Aorta (tissue), 5 donors: Measurements from ENCODE around the gene PGM2L1. TPM values are rescaled to one million over a fixed set of nuclear protein-coding genes. Genes with fewer than 3 reads are reported as not detected.

Source experiments
- ATAC-seq: fragments of 200-7000 bp; cut with Tn5 transposase; one replicate; pipeline ENCODE4 v1.9.1; 2022; ENCODE audit warnings: moderate library complexity; ENCODE audit not compliant: low FRiP score
- DNase-seq, 2 donors: peaks; one replicate each; pipeline ENCODE4 v3.0.0-alpha.2; 2020
- H3K27ac ChIP-seq, 2 donors: one replicate each; pipeline ENCODE4 v1.5.1; 2013; ENCODE audit warnings: low read length in 2 of 2, mild to moderate bottlenecking in 2 of 2, moderate library complexity in 2 of 2, control low read depth in 1 of 2, inconsistent platforms in 1 of 2, low read depth in 1 of 2
- H3K27me3 ChIP-seq, 2 donors: one replicate each; pipeline ENCODE4 v1.6.1; 2013; ENCODE audit warnings: control low read depth in 1 of 2, low read length in 1 of 2, mild to moderate bottlenecking in 1 of 2, moderate library complexity in 1 of 2; ENCODE audit not compliant: insufficient read depth in 2 of 2, control insufficient read depth in 1 of 2
- H3K36me3 ChIP-seq, 2 donors: one replicate each; pipeline ENCODE4 v1.6.1; 2013; ENCODE audit warnings: control low read depth in 1 of 2, low read length in 1 of 2, mild to moderate bottlenecking in 1 of 2; ENCODE audit not compliant: insufficient read depth in 2 of 2, control insufficient read depth in 1 of 2
- H3K4me1 ChIP-seq, 2 donors: one replicate each; pipeline ENCODE4 v1.6.1; 2013; ENCODE audit warnings: low read length in 2 of 2, control low read depth in 1 of 2, mild to moderate bottlenecking in 1 of 2, moderate library complexity in 1 of 2; ENCODE audit not compliant: insufficient read depth in 2 of 2, control insufficient read depth in 1 of 2
- H3K4me3 ChIP-seq, 2 donors: one replicate each; pipeline ENCODE4 v1.5.1; 2013; ENCODE audit warnings: low read length in 2 of 2, control low read depth in 1 of 2, mild to moderate bottlenecking in 1 of 2
- H3K9me3 ChIP-seq: one replicate; pipeline ENCODE4 v1.6.1; 2013; ENCODE audit warnings: mild to moderate bottlenecking, low read length; ENCODE audit not compliant: control insufficient read depth
- WGBS, 2 donors: extraction: QIAGEN DNeasy Blood & Tissue Kit; methylation state at CpG; one replicate each; pipeline ENCODE4 v1.1.7; 2013; 5-methylcytosine and 5-hydroxymethylcytosine counted together
- intact Hi-C, 2 donors: fragments of 100-400 bp; cut with DNase I; formaldehyde crosslinking; loops; one replicate each; pipeline versions ENCODE4 v1.14.2 to v1.15.0; 2022
- polyA plus RNA-seq, 2 donors: library from polyadenylated mRNA; stranded (reverse); fragments of 200-250 nt; gene quantifications; one replicate each; pipeline ENCODE4 v1.2.3, GENCODE V29; 2013
- total RNA-seq, 2 donors: library from RNA; stranded (reverse); fragmentation: NEBNext Ultra II Directional; extraction: Animal tissue kit (Norgen Biotek cat#: 25700); gene quantifications; one replicate each; pipeline ENCODE4 v1.2.1, GENCODE V29; 2021
- donor health status: healthy with polysubstance abuse.
- donor health status: Bipolar disorder and iron deficiency.
- donor health status: DM: no; HTN: no; CAD: no.
- donor health status: DM: no; HTN: no; CAD: no.
- donor health status: DM: yes; HTN: yes; CAD: no.

The PGM2L1 gene
- total and polyA plus RNA-seq, 4 donors: 2.9 to 18.8 (median 10.6) TPM

DNA sequence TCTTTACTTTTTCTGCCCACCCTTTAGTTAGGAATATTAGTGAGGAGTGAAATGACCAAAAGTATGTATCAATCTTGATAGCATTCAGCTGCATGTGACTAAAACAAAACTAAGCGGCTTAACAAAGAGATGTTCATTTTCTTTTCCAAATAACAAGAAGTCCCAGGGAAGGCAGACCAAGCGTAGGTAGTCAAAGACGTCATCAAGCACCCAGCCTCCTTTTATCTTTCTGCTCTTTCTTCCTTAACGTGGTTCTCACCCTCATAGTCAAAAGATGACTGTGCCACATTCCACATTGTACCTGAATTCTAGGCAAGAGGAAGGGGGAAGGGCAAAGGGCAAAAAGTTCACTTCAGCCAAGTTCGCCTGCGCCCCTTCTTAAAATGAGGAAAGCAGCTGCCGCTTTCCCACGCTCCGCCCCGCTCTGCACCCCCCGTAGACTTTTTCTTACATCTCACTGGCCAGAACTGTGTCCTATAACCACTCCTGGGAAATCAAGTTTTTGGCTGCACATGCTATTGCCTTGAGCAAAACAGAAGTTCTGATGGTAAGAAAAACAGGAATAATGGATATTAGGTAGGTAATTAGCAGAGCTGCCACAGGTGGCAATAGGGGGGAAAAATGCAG, 14.6 kb upstream of the PGM2L1 start:
- H3K27ac ChIP-seq: no peak overlapping the region
- WGBS, 2 donors: 70 to 71% methylated on average over 11 of the region's 11 CpGs
- no peak overlapping the region for H3K4me3 ChIP-seq
- peaks cover 0 to 3% of the 10 kb centered on the region in 2 donors for H3K4me1 ChIP-seq
- H3K36me3 ChIP-seq: no peaks in the 10 kb centered on the region
- no peak for ATAC-seq
- no peaks in the 10 kb centered on the region for H3K9me3 ChIP-seq
- no peaks in the 10 kb centered on the region for H3K27me3 ChIP-seq
- intact Hi-C loops: no loop called here
- DNase-seq: no peak

GRCh38 chr11:74412321-74412720, 14.1 kb upstream of the PGM2L1 start:
- Histone ChIP-seq H3K27ac (no peak overlapping the region), H3K4me1 (no peaks in the 10 kb centered on the region), H3K36me3 (no peaks in the 10 kb centered on the region), H3K9me3 (no peaks in the 10 kb centered on the region), H3K4me3 (no peak overlapping the region), H3K27me3 (no peaks in the 10 kb centered on the region)
- WGBS, 2 donors: 62 to 68% methylated on average over 2 of the region's 2 CpGs
- DNase-seq (no peak), ATAC-seq (no peak)
- intact Hi-C loops: no loop called here

GRCh38 chr11:74409633-74410032, 11.4 kb upstream of the PGM2L1 start:
- H3K27ac ChIP-seq: no peak overlapping the region
- no peaks in the 10 kb centered on the region for H3K9me3 ChIP-seq
- ATAC-seq: no peak
- H3K36me3 ChIP-seq: no peaks in the 10 kb centered on the region
- 99% methylated on average over 2 of the region's 2 CpGs for WGBS, 2 donors
- no peaks in the 10 kb centered on the region for H3K27me3 ChIP-seq
- intact Hi-C loops: no loop called here
- no peaks in the 10 kb centered on the region for H3K4me1 ChIP-seq
- DNase-seq: no peak
- no peak overlapping the region for H3K4me3 ChIP-seq

GRCh38 chr11:74403607-74404321, 5.5 kb upstream of the PGM2L1 start:
- Histone ChIP-seq H3K27ac (no peak overlapping the region), H3K9me3 (no peaks in the 10 kb centered on the region), H3K27me3 (no peaks in the 10 kb centered on the region), H3K36me3 (no peaks in the 10 kb centered on the region), H3K4me3 (no peak overlapping the region), H3K4me1 (peaks cover 0 to 1% of the 10 kb centered on the region in 2 donors)
- 84 to 86% methylated on average over 4 of the region's 4 CpGs for WGBS, 2 donors
- DNase-seq: no peak
- ATAC-seq: no peak
- intact Hi-C loops: no loop called here

GRCh38 chr11:74400606-74401005, 2.4 kb upstream of the PGM2L1 start:
- DNase-seq (no peak), ATAC-seq (no peak)
- Histone ChIP-seq H3K27me3 (no peaks in the 10 kb centered on the region), H3K36me3 (no peaks in the 10 kb centered on the region), H3K4me1 (peaks cover 1 to 2% of the 10 kb centered on the region in 2 donors), H3K27ac (no peak overlapping the region), H3K4me3 (no peak overlapping the region), H3K9me3 (no peaks in the 10 kb centered on the region)
- WGBS, 2 donors: 48 to 52% methylated on average over 2 of the region's 2 CpGs
- intact Hi-C loops: no loop called here

GRCh38 chr11:74397501-74398243, 561 bp downstream of the PGM2L1 start:
- Histone ChIP-seq H3K36me3 (no peaks in the 10 kb centered on the region), H3K27ac (peak overlapping the region in 1 of 2 donors; percentile 53), H3K27me3 (no peaks in the 10 kb centered on the region), H3K9me3 (no peaks in the 10 kb centered on the region), H3K4me3 (peak overlapping the region; percentile 92 to 94), H3K4me1 (peaks cover 2 to 5% of the 10 kb centered on the region in 2 donors)
- DNase-seq (peak; percentile 57 to 80), ATAC-seq (peak; percentile 34)
- intact Hi-C loops: loop anchor here in 1 of 2 donors (5.0 kb wide), 2 partner anchors 45 to 80 kb away; no protein-coding TSS in a partner anchor
- WGBS, 2 donors: 1% methylated on average over 31 to 35 of the region's 35 CpGs

DNA sequence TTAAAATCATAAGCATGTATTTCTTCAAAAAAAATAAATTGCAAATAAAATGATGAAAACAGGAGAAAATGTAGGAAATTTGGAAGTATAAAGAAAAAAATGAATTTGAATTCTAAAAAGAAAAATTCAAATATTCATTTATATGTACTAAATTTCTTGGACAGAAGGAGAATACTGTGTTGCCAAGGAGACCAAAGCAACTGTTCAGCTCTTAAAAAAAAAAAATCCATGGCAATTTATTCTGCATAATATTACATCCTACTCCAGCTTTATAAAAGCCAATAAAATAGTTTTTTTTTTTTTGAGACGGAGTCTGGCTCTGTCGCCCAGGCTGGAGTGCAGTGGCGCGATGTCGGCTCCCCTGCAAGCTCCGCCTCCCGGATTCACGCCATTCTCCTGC, 6.0 kb downstream of the PGM2L1 start:
- WGBS, 2 donors: 93 to 96% methylated on average over 8 of the region's 8 CpGs
- no peak overlapping the region for H3K4me3 ChIP-seq
- intact Hi-C loops: loop anchor here in 1 of 2 donors (5.0 kb wide), 1 partner anchor 135 kb away; no protein-coding TSS in a partner anchor

DNA sequence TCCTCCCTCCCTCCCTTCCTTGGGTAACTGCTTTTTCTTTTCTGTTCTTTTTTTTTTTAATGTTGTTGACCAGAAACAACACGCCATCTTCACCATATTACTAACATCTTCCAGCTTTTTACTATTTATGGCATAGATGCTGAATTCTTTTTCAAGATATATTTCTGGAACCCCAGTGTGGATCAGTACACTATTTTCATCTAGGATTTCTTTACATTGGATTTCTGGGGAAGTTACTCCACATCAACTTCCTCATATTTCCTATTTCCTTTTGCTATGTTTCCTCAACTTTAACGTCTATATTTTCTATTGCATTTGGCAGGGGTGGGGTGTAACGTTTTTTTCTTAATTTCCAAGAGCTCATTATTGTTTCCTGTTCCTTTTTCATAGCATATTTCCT, 7.0 kb downstream of the PGM2L1 start:
- intact Hi-C loops: loop anchor here in 1 of 2 donors (5.0 kb wide), 1 partner anchor 134 kb away; no protein-coding TSS in a partner anchor
- Histone ChIP-seq H3K4me1 (peaks cover 2% of the 10 kb centered on the region in 2 donors), H3K9me3 (no peaks in the 10 kb centered on the region), H3K27me3 (no peaks in the 10 kb centered on the region), H3K36me3 (no peaks in the 10 kb centered on the region), H3K4me3 (no peak overlapping the region), H3K27ac (no peak overlapping the region)
- no peak for DNase-seq
- WGBS, 2 donors: 59 to 60% methylated on average over 3 of the region's 3 CpGs
- no peak for ATAC-seq

More for the DNA sequence above, 6.0 kb downstream of the PGM2L1 start:
- Histone ChIP-seq H3K4me1 (peaks cover 2 to 4% of the 10 kb centered on the region in 2 donors), H3K36me3 (no peaks in the 10 kb centered on the region), H3K27me3 (no peaks in the 10 kb centered on the region), H3K9me3 (no peaks in the 10 kb centered on the region), H3K27ac (no peak overlapping the region)
- DNase-seq: no peak
- ATAC-seq: no peak
